HepG2 (cell line): ENCODE measurements around the gene LCN12. TPM values are rescaled to one million over a fixed set of nuclear protein-coding genes. Genes with fewer than 3 reads are reported as not detected.
A peak's percentile ranks its signal among the peaks of the same experiment; 100 is the strongest.

Source experiments
- ATF6 ChIP-seq: sonication (generic); formaldehyde crosslinking; conservative IDR thresholded peaks from 2 replicates; pipeline ENCODE4 v1.4.0; 2020; ENCODE audit warnings: missing genetic modification reagents
- CREM ChIP-seq, 2 experiments: sonication (generic) in 1 of 2; formaldehyde crosslinking in 1 of 2; IDR thresholded peaks; 2 replicates each; pipeline versions ENCODE4 v1.4.0 to v1.6.1; 2016 to 2020; ENCODE audit warnings: antibody characterized with exemption in 1 of 2, mild to moderate bottlenecking in 1 of 2, missing genetic modification reagents in 1 of 2
- DPF2 ChIP-seq: sonication (generic); formaldehyde crosslinking; IDR thresholded peaks from 2 replicates; pipeline ENCODE4 v1.4.0; 2020; ENCODE audit warnings: mild to moderate bottlenecking, low read depth, missing genetic modification reagents, borderline replicate concordance
- FOSL1 ChIP-seq: sonication (generic); formaldehyde crosslinking; IDR thresholded peaks from 2 replicates; pipeline ENCODE4 v1.9.0; 2021; ENCODE audit warnings: missing genetic modification reagents, borderline replicate concordance
- FOXJ3 ChIP-seq: sonication (generic); formaldehyde crosslinking; IDR thresholded peaks from 2 replicates; pipeline ENCODE4 v1.4.0; 2020; ENCODE audit warnings: missing genetic modification reagents, mild to moderate bottlenecking, borderline replicate concordance
- JUN ChIP-seq: sonication (generic); formaldehyde crosslinking; IDR thresholded peaks from 2 replicates; pipeline ENCODE4 v1.4.0; 2020; ENCODE audit warnings: mild to moderate bottlenecking, missing genetic modification reagents
- MXD1 ChIP-seq: sonication (generic); formaldehyde crosslinking; IDR thresholded peaks from 2 replicates; pipeline ENCODE4 v1.4.0; 2020; ENCODE audit warnings: mild to moderate bottlenecking, missing genetic modification reagents
- NR1H2 ChIP-seq: sonication (generic); formaldehyde crosslinking; IDR thresholded peaks from 2 replicates; pipeline ENCODE4 v1.8.1; 2022; ENCODE audit warnings: low read depth, missing genetic modification reagents, borderline replicate concordance
- PAXIP1 ChIP-seq: sonication (generic); formaldehyde crosslinking; conservative IDR thresholded peaks from 2 replicates; pipeline ENCODE4 v1.4.0; 2020; ENCODE audit warnings: mild to moderate bottlenecking, missing genetic modification reagents, moderate library complexity
- SMAD3 ChIP-seq: sonication (generic); formaldehyde crosslinking; IDR thresholded peaks from 2 replicates; pipeline ENCODE4 v1.4.0; 2020; ENCODE audit warnings: missing genetic modification reagents
- ZGPAT ChIP-seq: IDR thresholded peaks from 2 replicates; pipeline ENCODE4 v1.6.1; 2016; ENCODE audit warnings: mild to moderate bottlenecking
- ZMYM4 ChIP-seq: sonication (generic); formaldehyde crosslinking; IDR thresholded peaks from 2 replicates; pipeline ENCODE4 v1.8.1; 2023; ENCODE audit warnings: mild to moderate bottlenecking, missing genetic modification reagents
- ZNF335 ChIP-seq: sonication (generic); formaldehyde crosslinking; IDR thresholded peaks from 2 replicates; pipeline ENCODE4 v1.4.0; 2020; ENCODE audit warnings: missing genetic modification reagents
- ZNF34 ChIP-seq: sonication (generic); formaldehyde crosslinking; IDR thresholded peaks from 2 replicates; pipeline ENCODE4 v1.4.0; 2020; ENCODE audit warnings: mild to moderate bottlenecking, missing genetic modification reagents, borderline replicate concordance
- ZNF543 ChIP-seq: sonication (generic); formaldehyde crosslinking; IDR thresholded peaks from 2 replicates; pipeline ENCODE4 v1.4.0; 2020; ENCODE audit warnings: mild to moderate bottlenecking, missing genetic modification reagents
- ZNF589 ChIP-seq: sonication (generic); formaldehyde crosslinking; conservative IDR thresholded peaks from 2 replicates; pipeline ENCODE4 v1.8.0; 2022; ENCODE audit warnings: mild to moderate bottlenecking, moderate library complexity, missing genetic modification reagents
- polyA plus RNA-seq, 8 experiments: library from polyadenylated mRNA; depleted of rRNA in 3 of 8; stranded (reverse) in 7 of 8; unstranded in 1 of 8; fragments of >200 nt; fragmentation: Illumina TruSeq in 4 of 8; extraction: Trizol in 4 of 8; gene quantifications; 2 replicates each; pipeline versions ENCODE4 v1.2.1 to v1.2.3, GENCODE V29; 2011 to 2016; ENCODE audit warnings: low read depth in 4 of 8, missing spikeins in 1 of 8, mixed read lengths in 1 of 8; ENCODE audit not compliant: insufficient read depth in 1 of 8
- total RNA-seq, 5 experiments: library from RNA; depleted of rRNA; stranded (reverse); fragments of >200 nt; fragmentation: Illumina TruSeq; extraction: Trizol; gene quantifications; 2 replicates each; pipeline ENCODE4 v1.2.3, GENCODE V29; 2016; ENCODE audit warnings: low read depth in 1 of 5
- TF ChIP-seq, protein P1 (sequence below): sonication (generic); formaldehyde crosslinking; IDR thresholded peaks from 2 replicates; pipeline ENCODE4 v1.4.0; 2020; ENCODE audit warnings: mild to moderate bottlenecking, missing genetic modification reagents
- TF ChIP-seq, protein P2 (sequence below): sonication (generic); formaldehyde crosslinking; IDR thresholded peaks from 2 replicates; pipeline ENCODE4 v1.9.0; 2022; ENCODE audit warnings: missing genetic modification reagents, mild to moderate bottlenecking, borderline replicate concordance

Gene LCN12
- total and polyA plus RNA-seq, 2 of the 13 experiments (the other 11 are each of a cell fraction or from before 2014, with no cell fraction given) = 3.4 to 6.9 TPM

DNA sequence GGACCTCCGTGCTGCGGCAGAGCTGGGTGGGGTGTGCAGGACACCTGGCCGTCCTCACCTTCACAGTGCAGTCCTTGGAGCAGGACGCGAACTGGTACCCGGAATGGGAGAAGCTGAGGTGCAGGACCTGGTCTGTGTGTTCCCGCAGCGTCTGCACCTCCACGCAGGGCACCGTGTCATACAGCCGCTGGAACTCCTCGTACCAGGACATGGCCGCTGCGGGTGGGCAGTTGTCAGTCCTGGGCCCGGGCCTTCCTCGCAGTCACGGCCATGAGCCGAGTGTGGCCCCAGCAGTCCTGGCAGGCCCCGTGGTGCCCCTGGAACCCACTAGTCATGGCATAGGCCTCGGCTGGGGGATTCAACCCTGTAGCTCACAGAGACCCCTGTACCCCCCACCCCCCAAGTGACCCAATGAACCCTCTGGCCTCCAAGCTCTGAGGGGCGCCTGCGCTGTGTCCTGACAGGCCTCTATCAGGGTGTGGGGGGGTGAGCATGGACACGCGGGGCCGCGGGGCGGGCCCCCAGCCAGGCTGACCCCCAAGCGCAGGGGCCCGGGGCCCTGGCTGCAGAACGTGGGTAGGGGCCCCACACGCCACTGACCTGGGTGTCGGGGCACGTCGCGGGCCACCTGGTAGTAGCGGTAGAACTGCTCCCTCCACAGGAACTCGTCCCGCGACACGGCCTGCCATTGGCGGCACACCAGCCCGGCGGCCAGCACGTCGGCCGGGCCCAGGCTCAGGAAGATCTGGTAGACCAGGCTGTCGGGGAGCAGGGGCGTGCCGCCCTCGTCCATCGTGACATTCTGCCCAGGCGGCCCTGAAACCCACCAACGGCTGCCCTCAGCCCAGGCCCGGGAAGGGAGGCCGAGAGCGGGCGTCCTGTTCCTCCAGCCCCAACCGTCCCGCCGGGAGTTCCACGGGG, 8.5 kb upstream of the LCN12 start (continued):
- no peak for TF ChIP-seq ATF6 (CRISPR knock-in tag)
- no peak for TF ChIP-seq CREM (IDR thresholded peaks at IDR 0.05)
- TF ChIP-seq CREM (CRISPR knock-in tag; IDR thresholded peaks at IDR 0.05) = no peak
- peak; percentile 33; the same call in 1 of the 2 replicates for TF ChIP-seq ZGPAT (CRISPR knock-in tag)
- TF ChIP-seq PAXIP1 (CRISPR knock-in tag) = no peak
- no peak for TF ChIP-seq DPF2 (CRISPR knock-in tag)
- TF ChIP-seq, protein P1, sequence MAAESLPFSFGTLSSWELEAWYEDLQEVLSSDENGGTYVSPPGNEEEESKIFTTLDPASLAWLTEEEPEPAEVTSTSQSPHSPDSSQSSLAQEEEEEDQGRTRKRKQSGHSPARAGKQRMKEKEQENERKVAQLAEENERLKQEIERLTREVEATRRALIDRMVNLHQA (CRISPR knock-in tag) = no peak
- TF ChIP-seq, protein P2, sequence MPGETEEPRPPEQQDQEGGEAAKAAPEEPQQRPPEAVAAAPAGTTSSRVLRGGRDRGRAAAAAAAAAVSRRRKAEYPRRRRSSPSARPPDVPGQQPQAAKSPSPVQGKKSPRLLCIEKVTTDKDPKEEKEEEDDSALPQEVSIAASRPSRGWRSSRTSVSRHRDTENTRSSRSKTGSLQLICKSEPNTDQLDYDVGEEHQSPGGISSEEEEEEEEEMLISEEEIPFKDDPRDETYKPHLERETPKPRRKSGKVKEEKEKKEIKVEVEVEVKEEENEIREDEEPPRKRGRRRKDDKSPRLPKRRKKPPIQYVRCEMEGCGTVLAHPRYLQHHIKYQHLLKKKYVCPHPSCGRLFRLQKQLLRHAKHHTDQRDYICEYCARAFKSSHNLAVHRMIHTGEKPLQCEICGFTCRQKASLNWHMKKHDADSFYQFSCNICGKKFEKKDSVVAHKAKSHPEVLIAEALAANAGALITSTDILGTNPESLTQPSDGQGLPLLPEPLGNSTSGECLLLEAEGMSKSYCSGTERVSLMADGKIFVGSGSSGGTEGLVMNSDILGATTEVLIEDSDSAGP (CRISPR knock-in tag) = peak; percentile 42; the same call in 1 of the 2 replicates
- TF ChIP-seq ZNF335 (CRISPR knock-in tag) = no peak
- TF ChIP-seq SMAD3 (CRISPR knock-in tag) = no peak
- TF ChIP-seq ZNF34 = no peak
- TF ChIP-seq ZMYM4 (CRISPR knock-in tag) = no peak
- no peak for TF ChIP-seq JUN (CRISPR knock-in tag)
- TF ChIP-seq FOXJ3 (CRISPR knock-in tag) = no peak
- TF ChIP-seq MXD1 = no peak; the same call in 1 of the 2 replicates
- TF ChIP-seq FOSL1 (CRISPR knock-in tag) = no peak
- no peak for TF ChIP-seq ZNF543 (CRISPR knock-in tag)
- no peak for TF ChIP-seq NR1H2 (CRISPR knock-in tag)
- TF ChIP-seq ZNF589 (CRISPR knock-in tag) = no peak
